Measurements from ENCODE around the gene GRHL1. TPM values are rescaled to one million over a fixed set of nuclear protein-coding genes. Genes with fewer than 3 reads are reported as not detected.
A peak's percentile ranks its signal among the peaks of the same experiment; 100 is the strongest.

Gene GRHL1
- total and polyA plus RNA-seq, 7 experiments from 2014 or later, result 0.19 to 1.3 (median 0.48) TPM; not detected in 1

DNA sequence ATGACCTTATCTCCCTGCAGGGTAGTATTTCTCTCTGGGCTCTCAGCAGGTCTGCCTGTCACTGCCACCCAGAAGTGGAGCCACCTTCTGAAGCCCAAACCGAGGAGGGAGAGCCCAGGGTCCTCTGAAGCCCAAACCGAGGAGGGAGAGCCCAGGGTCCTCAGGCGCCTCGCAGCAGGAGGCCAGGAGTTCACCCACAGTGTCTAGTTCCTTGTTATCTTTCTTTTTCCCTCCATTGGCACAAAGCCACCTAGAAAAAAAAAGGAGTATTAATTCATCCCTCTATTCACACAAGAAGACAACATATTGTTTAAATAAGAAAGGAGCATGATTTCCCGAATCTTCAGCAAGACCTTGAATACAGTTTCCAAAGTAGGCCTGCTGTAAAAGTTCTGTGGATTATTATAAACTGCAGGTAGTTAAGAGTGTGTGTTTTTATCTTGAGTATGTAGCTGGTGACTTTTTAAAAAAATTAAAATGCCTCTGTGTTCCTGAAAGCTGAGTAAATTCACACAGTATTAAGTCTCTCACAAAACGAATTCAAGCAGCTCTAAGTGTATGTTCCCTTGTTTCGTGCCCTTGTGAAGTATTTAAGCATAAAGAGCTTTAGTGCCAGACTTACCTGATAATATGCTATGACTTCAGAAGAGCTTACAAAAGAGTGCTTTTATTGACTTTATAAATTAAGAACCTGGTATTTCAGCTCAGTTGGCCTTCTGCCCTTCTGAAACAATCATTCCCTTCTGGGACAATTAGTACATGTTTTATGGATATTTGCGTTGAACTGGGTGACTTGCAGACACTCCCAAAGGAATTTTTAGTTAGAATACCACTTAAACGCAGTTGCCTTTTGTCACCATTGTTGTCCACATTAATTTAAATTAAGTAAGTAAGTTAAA lies 11.7 kb upstream of the GRHL1 start:
- no peaks in the 10 kb centered on the region for H3K4me1 ChIP-seq (ENCODE audit: control insufficient read depth in 2 of 2, insufficient read depth in 2 of 2, low read length in 2 of 2)
- intact Hi-C loops (cut with micrococcal nuclease), result no loop called here
- POLR2A ChIA-PET, result no interaction called here
- no peaks in the 10 kb centered on the region for H3K9me3 ChIP-seq (ENCODE audit: control insufficient read depth in 2 of 3, low read length in 3 of 3)
- no peak overlapping the region for H3K4me3 ChIP-seq (ENCODE audit: low read length)
- Mint-ChIP-seq H3K4me1 (peaks cover 0 to 6% (median 0%) of the 10 kb centered on the region in 7 donors), H3K27me3 (peaks cover 0 to 13% (median 0%) of the 10 kb centered on the region in 5 donors), H3K36me3 (peaks cover 0 to 4% (median 0%) of the 10 kb centered on the region in 5 donors), H3K9me3 (no peaks in the 10 kb centered on the region), H3K27ac (no peak overlapping the region), H3K4me3 (no peak overlapping the region)
- ATAC-seq, result no peak
- H3K36me3 ChIP-seq (ENCODE audit: control insufficient read depth in 2 of 3, insufficient read depth in 3 of 3, low read length in 3 of 3), result no peaks in the 10 kb centered on the region
- CTCF ChIA-PET, result no interaction called here
- DNase-seq, result no peak
- no peak overlapping the region for H3K27ac ChIP-seq (ENCODE audit: low read depth, low read length)
- no peaks in the 10 kb centered on the region for H3K27me3 ChIP-seq (ENCODE audit: control insufficient read depth in 2 of 2, insufficient read depth in 2 of 2, low read length in 2 of 2)

DNA sequence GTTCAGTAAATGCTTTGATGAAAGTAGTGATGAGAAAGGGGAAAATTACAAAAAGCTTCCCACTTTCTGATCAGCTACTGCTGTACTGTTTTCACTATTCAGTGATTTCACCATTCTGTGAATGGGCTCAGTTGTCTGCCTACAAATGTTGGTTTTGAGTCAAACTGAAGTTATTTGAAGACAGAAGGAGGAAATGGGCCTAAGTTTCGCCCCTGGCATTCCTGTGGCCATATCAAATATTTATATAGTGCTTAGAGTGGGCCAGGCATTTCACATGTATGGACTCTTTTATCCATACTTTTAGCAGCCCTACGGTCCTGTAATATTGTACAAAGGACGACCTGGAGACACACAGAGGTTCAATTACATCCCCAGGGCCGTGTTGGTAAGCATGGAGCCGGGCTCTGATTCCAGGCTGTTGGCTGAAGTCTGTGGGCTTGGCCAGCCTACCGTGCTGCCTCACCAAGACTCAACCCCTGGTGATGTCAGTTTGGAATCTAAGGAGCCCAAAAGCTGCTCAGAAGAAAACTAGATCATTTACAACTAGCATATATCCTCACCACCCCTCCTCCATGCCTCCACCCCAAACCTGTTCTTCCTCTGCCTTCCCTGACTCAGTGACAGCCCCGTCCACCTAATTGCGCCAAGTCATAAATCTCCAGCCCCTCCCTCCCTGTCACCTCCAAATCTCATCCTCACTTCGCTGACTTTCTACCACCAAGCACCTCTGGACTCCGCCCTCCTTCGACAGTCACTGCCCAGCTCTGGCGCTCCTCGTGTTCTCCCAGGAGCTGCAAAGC lies 10.1 kb upstream of the GRHL1 start:
- Histone ChIP-seq H3K36me3 (ENCODE audit: control insufficient read depth in 2 of 3, insufficient read depth in 3 of 3, low read length in 3 of 3) (no peaks in the 10 kb centered on the region), H3K27ac (ENCODE audit: low read depth, low read length) (no peak overlapping the region), H3K4me3 (ENCODE audit: low read length) (no peak overlapping the region), H3K4me1 (ENCODE audit: control insufficient read depth in 2 of 2, insufficient read depth in 2 of 2, low read length in 2 of 2) (no peaks in the 10 kb centered on the region), H3K27me3 (ENCODE audit: control insufficient read depth in 2 of 2, insufficient read depth in 2 of 2, low read length in 2 of 2) (no peaks in the 10 kb centered on the region), H3K9me3 (ENCODE audit: control insufficient read depth in 2 of 3, low read length in 3 of 3) (no peaks in the 10 kb centered on the region)
- POLR2A ChIA-PET, result no interaction called here
- no peak overlapping the region for H3K4me3 Mint-ChIP-seq
- CTCF ChIA-PET, result no interaction called here
- no peaks in the 10 kb centered on the region for H3K9me3 Mint-ChIP-seq
- peaks cover 0 to 28% (median 9%) of the 10 kb centered on the region in 5 donors for H3K27me3 Mint-ChIP-seq
- H3K27ac Mint-ChIP-seq, result no peak overlapping the region
- intact Hi-C loops (cut with micrococcal nuclease), result no loop called here
- DNase-seq (no peak), ATAC-seq (no peak)
- no peaks in the 10 kb centered on the region for H3K36me3 Mint-ChIP-seq
- H3K4me1 Mint-ChIP-seq, result peaks cover 0 to 3% (median 0%) of the 10 kb centered on the region in 7 donors

DNA sequence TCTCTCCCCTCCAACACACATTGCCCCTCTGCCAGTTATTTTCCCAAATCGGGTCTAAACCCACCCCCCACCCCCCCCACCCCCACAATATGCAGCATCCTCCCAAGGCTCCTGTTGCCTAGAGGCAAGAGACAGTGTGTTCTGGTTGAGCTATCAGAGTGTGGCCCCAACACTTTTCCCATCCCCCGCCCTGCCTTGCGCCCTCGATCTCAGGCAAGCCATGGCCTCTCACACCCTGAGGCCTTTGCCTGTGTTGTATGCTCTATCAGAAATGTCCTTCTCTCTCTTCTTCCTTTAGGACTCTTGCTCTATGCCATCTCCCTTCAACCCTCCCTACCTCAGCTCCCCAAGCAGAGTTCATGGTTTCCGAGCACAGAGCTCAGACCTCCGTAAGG lies 9.5 kb upstream of the GRHL1 start:
- intact Hi-C loops (cut with micrococcal nuclease), result no loop called here
- Histone ChIP-seq H3K27me3 (ENCODE audit: control insufficient read depth in 2 of 2, insufficient read depth in 2 of 2, low read length in 2 of 2) (no peaks in the 10 kb centered on the region), H3K4me3 (ENCODE audit: low read length) (no peak overlapping the region), H3K27ac (ENCODE audit: low read depth, low read length) (no peak overlapping the region), H3K36me3 (ENCODE audit: control insufficient read depth in 2 of 3, insufficient read depth in 3 of 3, low read length in 3 of 3) (no peaks in the 10 kb centered on the region), H3K4me1 (ENCODE audit: control insufficient read depth in 2 of 2, insufficient read depth in 2 of 2, low read length in 2 of 2) (no peaks in the 10 kb centered on the region), H3K9me3 (ENCODE audit: control insufficient read depth in 2 of 3, low read length in 3 of 3) (no peaks in the 10 kb centered on the region)
- Mint-ChIP-seq H3K4me3 (no peak overlapping the region), H3K27ac (no peak overlapping the region), H3K27me3 (peaks cover 0 to 33% (median 9%) of the 10 kb centered on the region in 5 donors), H3K9me3 (no peaks in the 10 kb centered on the region), H3K4me1 (peaks cover 0 to 3% (median 0%) of the 10 kb centered on the region in 7 donors), H3K36me3 (no peaks in the 10 kb centered on the region)
- ATAC-seq, result no peak
- CTCF ChIA-PET, result interaction anchor here (1.1 kb wide), 1 partner anchor 42 kb away, joined by 3 read pairs; no protein-coding TSS in a partner anchor
- POLR2A ChIA-PET, result no interaction called here
- no peak for DNase-seq

DNA sequence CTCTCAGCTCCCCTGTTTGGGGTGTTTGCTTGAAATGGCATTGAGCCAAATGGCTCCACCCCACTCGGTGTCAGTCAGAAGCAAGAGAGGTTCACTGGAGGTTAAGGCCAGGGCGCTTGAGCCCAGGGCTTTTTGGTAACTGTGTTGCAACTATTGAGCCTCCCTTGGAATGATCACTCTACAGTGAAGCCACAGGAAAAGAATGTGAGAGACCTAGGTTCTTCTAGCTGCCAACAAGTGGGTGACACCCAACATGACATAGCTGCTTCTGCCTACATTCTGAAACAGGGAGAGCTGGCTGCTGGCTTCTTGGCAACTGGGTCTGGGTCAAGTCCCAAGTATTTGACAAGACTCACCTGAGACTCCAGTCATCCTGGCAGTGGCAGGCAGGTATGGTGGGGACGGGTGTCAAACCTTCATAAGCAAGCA lies 7.1 kb upstream of the GRHL1 start:
- Histone ChIP-seq H3K36me3 (ENCODE audit: control insufficient read depth in 2 of 3, insufficient read depth in 3 of 3, low read length in 3 of 3) (no peaks in the 10 kb centered on the region), H3K27me3 (ENCODE audit: control insufficient read depth in 2 of 2, insufficient read depth in 2 of 2, low read length in 2 of 2) (no peaks in the 10 kb centered on the region), H3K4me1 (ENCODE audit: control insufficient read depth in 2 of 2, insufficient read depth in 2 of 2, low read length in 2 of 2) (no peaks in the 10 kb centered on the region), H3K4me3 (ENCODE audit: low read length) (no peak overlapping the region), H3K9me3 (ENCODE audit: control insufficient read depth in 2 of 3, low read length in 3 of 3) (no peaks in the 10 kb centered on the region), H3K27ac (ENCODE audit: low read depth, low read length) (no peak overlapping the region)
- intact Hi-C loops (cut with micrococcal nuclease), result no loop called here
- CTCF ChIA-PET, result no interaction called here
- H3K4me3 Mint-ChIP-seq, result no peak overlapping the region
- no peaks in the 10 kb centered on the region for H3K9me3 Mint-ChIP-seq
- POLR2A ChIA-PET, result no interaction called here
- ATAC-seq (no peak), DNase-seq (no peak)
- no peak overlapping the region for H3K27ac Mint-ChIP-seq
- H3K36me3 Mint-ChIP-seq, result no peaks in the 10 kb centered on the region
- H3K27me3 Mint-ChIP-seq, result peaks cover 0 to 54% (median 16%) of the 10 kb centered on the region in 5 donors
- peaks cover 0 to 3% (median 0%) of the 10 kb centered on the region in 7 donors for H3K4me1 Mint-ChIP-seq

DNA sequence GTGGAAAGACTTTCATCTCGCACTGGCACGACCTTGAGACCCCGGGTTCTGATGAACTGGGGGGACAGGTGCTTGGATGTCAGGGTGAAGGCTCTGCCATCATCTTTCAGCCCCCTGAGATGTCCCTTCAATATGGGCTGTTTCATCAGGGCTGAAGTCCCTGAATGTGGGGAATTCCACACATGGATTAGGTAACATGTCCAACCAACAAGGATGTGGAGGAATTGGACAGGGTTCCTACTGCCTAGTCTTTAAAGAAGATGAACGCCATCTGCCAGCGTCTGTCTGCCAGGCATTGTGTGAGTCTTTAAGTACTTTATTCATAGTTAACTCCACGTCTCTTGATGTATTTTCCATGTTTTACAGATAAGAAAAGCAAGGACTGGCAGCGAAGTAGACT lies 5.9 kb upstream of the GRHL1 start:
- ChIA-PET CTCF (no interaction called here), POLR2A (no interaction called here)
- Mint-ChIP-seq H3K9me3 (no peaks in the 10 kb centered on the region), H3K27me3 (peaks cover 9 to 65% (median 26%) of the 10 kb centered on the region in 5 donors), H3K36me3 (no peaks in the 10 kb centered on the region), H3K4me3 (no peak overlapping the region), H3K4me1 (peaks cover 0 to 6% (median 4%) of the 10 kb centered on the region in 7 donors), H3K27ac (peak overlapping the region in 1 of 9 donors; percentile 6)
- no peaks in the 10 kb centered on the region for H3K4me1 ChIP-seq (ENCODE audit: control insufficient read depth in 2 of 2, insufficient read depth in 2 of 2, low read length in 2 of 2)
- H3K4me3 ChIP-seq (ENCODE audit: low read length), result no peak overlapping the region
- no peaks in the 10 kb centered on the region for H3K27me3 ChIP-seq (ENCODE audit: control insufficient read depth in 2 of 2, insufficient read depth in 2 of 2, low read length in 2 of 2)
- no peaks in the 10 kb centered on the region for H3K9me3 ChIP-seq (ENCODE audit: control insufficient read depth in 2 of 3, low read length in 3 of 3)
- H3K36me3 ChIP-seq (ENCODE audit: control insufficient read depth in 2 of 3, insufficient read depth in 3 of 3, low read length in 3 of 3), result no peaks in the 10 kb centered on the region
- DNase-seq (no peak), ATAC-seq (no peak)
- intact Hi-C loops (cut with micrococcal nuclease), result no loop called here
- H3K27ac ChIP-seq (ENCODE audit: low read depth, low read length), result no peak overlapping the region

DNA sequence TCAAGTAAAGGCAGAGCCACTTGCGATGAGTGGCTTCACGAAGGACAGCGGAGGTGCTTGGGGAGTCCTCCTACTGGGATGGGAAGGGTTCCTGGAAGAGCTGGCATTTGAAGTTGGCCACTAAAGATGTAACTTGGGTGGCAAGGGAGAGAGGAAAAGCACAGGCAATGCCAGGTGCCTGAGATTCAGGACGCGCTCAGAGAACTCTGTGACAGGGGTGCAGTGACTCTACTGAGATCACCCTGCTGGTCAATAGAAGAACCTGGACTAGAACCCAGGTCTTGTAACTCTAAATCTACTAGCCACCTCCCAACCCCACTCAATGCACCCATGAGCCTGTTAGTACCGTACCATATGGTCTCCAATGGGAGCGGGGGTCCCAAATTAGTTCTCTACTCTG lies 5.4 kb upstream of the GRHL1 start:
- H3K4me1 Mint-ChIP-seq, result peaks cover 0 to 7% (median 4%) of the 10 kb centered on the region in 7 donors
- no peak overlapping the region for H3K27ac ChIP-seq (ENCODE audit: low read depth, low read length)
- H3K27me3 ChIP-seq (ENCODE audit: control insufficient read depth in 2 of 2, insufficient read depth in 2 of 2, low read length in 2 of 2), result no peaks in the 10 kb centered on the region
- intact Hi-C loops (cut with micrococcal nuclease), result no loop called here
- H3K4me3 ChIP-seq (ENCODE audit: low read length), result no peak overlapping the region
- no peaks in the 10 kb centered on the region for H3K9me3 Mint-ChIP-seq
- peaks cover 9 to 65% (median 26%) of the 10 kb centered on the region in 5 donors for H3K27me3 Mint-ChIP-seq
- H3K36me3 Mint-ChIP-seq, result no peaks in the 10 kb centered on the region
- ChIA-PET POLR2A (no interaction called here), CTCF (no interaction called here)
- ATAC-seq (no peak), DNase-seq (no peak)
- H3K4me1 ChIP-seq (ENCODE audit: control insufficient read depth in 2 of 2, insufficient read depth in 2 of 2, low read length in 2 of 2), result no peaks in the 10 kb centered on the region
- H3K27ac Mint-ChIP-seq, result peak overlapping the region in 1 of 9 donors; percentile 6
- no peaks in the 10 kb centered on the region for H3K9me3 ChIP-seq (ENCODE audit: control insufficient read depth in 2 of 3, low read length in 3 of 3)
- H3K4me3 Mint-ChIP-seq, result no peak overlapping the region
- no peaks in the 10 kb centered on the region for H3K36me3 ChIP-seq (ENCODE audit: control insufficient read depth in 2 of 3, insufficient read depth in 3 of 3, low read length in 3 of 3)

Data from naive thymus-derived CD4-positive, alpha-beta T cell (primary cell).